ENCODE results near the gene ADAMTS9.

ADAMTS9 gene

GRCh38 chr3:64612082-64612860 is 75.5 kb downstream of the ADAMTS9 start:
- Histone ChIP-seq H3K4me1 (ENCODE audit: control insufficient read depth in 1 of 2, insufficient read depth in 1 of 2, low read depth in 1 of 2, low read length in 1 of 2) (peaks cover 0 to 6% of the 10 kb centered on the region in 2 experiments), H3K27me3 (no peaks in the 10 kb centered on the region), H3K9me3 (no peaks in the 10 kb centered on the region), H3K4me3 (ENCODE audit: low read depth in 1 of 2, low read length in 1 of 2) (no peak overlapping the region), H3K27ac (no peak overlapping the region), H3K36me3 (no peaks in the 10 kb centered on the region)
- TF ChIP-seq CTCF (IDR thresholded peaks at IDR 0.05), result no peak

GRCh38 chr3:64608741-64609140 is 79.1 kb downstream of the ADAMTS9 start:
- no peak overlapping the region for H3K4me3 ChIP-seq (ENCODE audit: low read depth in 1 of 2, low read length in 1 of 2)
- H3K36me3 ChIP-seq, result no peaks in the 10 kb centered on the region
- no peaks in the 10 kb centered on the region for H3K4me1 ChIP-seq (ENCODE audit: control insufficient read depth in 1 of 2, insufficient read depth in 1 of 2, low read depth in 1 of 2, low read length in 1 of 2)
- no peak overlapping the region for H3K27ac ChIP-seq
- no peaks in the 10 kb centered on the region for H3K27me3 ChIP-seq
- no peaks in the 10 kb centered on the region for H3K9me3 ChIP-seq
- TF ChIP-seq CTCF (IDR thresholded peaks at IDR 0.05), result no peak

- TF ChIP-seq CTCF (IDR thresholded peaks at IDR 0.05), result no peak
- Histone ChIP-seq H3K9me3 (no peaks in the 10 kb centered on the region), H3K4me1 (ENCODE audit: control insufficient read depth in 1 of 2, insufficient read depth in 1 of 2, low read depth in 1 of 2, low read length in 1 of 2) (no peaks in the 10 kb centered on the region), H3K27me3 (no peaks in the 10 kb centered on the region), H3K4me3 (ENCODE audit: low read depth in 1 of 2, low read length in 1 of 2) (no peak overlapping the region), H3K36me3 (no peaks in the 10 kb centered on the region), H3K27ac (no peak overlapping the region)
Observed at GRCh38 chr3:64607032-64607551, 80.7 kb downstream of the ADAMTS9 start.

- H3K9me3 ChIP-seq, result no peaks in the 10 kb centered on the region
- no peaks in the 10 kb centered on the region for H3K27me3 ChIP-seq
- no peaks in the 10 kb centered on the region for H3K4me1 ChIP-seq (ENCODE audit: control insufficient read depth in 1 of 2, insufficient read depth in 1 of 2, low read depth in 1 of 2, low read length in 1 of 2)
- H3K27ac ChIP-seq, result no peak overlapping the region
- no peak overlapping the region for H3K4me3 ChIP-seq (ENCODE audit: low read depth in 1 of 2, low read length in 1 of 2)
- no peak for TF ChIP-seq CTCF (IDR thresholded peaks at IDR 0.05)
- H3K36me3 ChIP-seq, result no peaks in the 10 kb centered on the region
Observed at GRCh38 chr3:64604313-64604712, 83.5 kb downstream of the ADAMTS9 start.

- no peaks in the 10 kb centered on the region for H3K9me3 ChIP-seq
- no peak overlapping the region for H3K27ac ChIP-seq
- H3K4me3 ChIP-seq (ENCODE audit: low read depth in 1 of 2, low read length in 1 of 2), result no peak overlapping the region
- no peaks in the 10 kb centered on the region for H3K36me3 ChIP-seq
- no peak for TF ChIP-seq CTCF (IDR thresholded peaks at IDR 0.05)
- H3K4me1 ChIP-seq (ENCODE audit: control insufficient read depth in 1 of 2, insufficient read depth in 1 of 2, low read depth in 1 of 2, low read length in 1 of 2), result no peaks in the 10 kb centered on the region
- H3K27me3 ChIP-seq, result no peaks in the 10 kb centered on the region
Observed at GRCh38 chr3:64601824-64602223, 86.0 kb downstream of the ADAMTS9 start.
